ENCODE results near the gene DENND1A.

DENND1A gene

DNA sequence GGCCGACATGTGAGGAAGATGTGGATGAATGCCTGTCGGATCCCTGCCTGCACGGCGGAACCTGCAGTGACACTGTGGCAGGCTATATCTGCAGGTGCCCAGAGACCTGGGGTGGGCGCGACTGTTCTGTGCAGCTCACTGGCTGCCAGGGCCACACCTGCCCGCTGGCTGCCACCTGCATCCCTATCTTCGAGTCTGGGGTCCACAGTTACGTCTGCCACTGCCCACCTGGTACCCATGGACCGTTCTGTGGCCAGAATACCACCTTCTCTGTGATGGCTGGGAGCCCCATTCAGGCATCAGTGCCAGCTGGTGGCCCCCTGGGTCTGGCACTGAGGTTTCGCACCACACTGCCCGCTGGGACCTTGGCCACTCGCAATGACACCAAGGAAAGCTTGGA is 559.8 kb downstream of the DENND1A start:
- DNase-seq (ENCODE audit: low read depth), result no peak

DNA sequence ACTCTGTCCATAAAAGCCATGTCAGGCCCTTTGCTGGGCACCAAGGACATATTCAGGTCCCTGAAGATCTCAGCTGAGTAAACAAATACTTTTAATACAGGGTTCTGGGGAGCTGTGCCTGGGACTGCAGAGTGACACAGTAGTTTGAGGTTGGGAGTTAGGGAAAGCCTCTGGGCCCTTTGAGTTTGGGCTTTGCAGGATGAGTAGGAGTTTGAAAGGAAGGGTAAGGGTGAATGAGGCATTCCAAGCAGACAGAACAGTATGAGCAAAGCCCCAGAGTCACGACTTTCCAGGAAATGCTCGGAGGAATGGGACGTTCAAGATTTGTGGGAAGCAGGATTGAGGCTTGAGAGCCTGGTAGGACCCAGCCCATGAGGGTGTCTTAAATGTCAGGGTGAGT is 560.6 kb downstream of the DENND1A start:
- DNase-seq (ENCODE audit: low read depth), result no peak

- no peak for DNase-seq (ENCODE audit: low read depth)
Observed at GRCh38 chr9:123368536-123369153, 561.3 kb downstream of the DENND1A start.

DNA sequence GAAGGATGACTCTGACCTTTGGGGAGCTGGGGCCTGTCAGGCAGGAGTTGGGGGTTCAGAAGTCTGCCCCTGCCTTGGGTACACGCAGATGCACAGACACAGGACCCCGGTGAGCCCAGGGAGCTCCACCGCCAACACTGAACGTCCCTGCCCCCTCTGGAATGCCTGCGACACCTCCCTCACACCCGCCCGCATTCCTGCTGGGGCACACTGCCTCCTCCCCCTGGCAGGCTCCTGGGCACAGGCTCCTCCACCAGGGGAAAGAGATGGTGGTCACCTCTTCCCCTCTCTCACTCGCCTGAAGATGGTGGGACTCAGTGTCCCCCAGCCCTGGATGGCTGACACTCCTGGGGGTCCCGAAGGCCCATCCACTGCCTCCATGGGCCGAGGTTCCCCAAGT is 561.9 kb downstream of the DENND1A start:
- DNase-seq (ENCODE audit: low read depth), result no peak

DNA sequence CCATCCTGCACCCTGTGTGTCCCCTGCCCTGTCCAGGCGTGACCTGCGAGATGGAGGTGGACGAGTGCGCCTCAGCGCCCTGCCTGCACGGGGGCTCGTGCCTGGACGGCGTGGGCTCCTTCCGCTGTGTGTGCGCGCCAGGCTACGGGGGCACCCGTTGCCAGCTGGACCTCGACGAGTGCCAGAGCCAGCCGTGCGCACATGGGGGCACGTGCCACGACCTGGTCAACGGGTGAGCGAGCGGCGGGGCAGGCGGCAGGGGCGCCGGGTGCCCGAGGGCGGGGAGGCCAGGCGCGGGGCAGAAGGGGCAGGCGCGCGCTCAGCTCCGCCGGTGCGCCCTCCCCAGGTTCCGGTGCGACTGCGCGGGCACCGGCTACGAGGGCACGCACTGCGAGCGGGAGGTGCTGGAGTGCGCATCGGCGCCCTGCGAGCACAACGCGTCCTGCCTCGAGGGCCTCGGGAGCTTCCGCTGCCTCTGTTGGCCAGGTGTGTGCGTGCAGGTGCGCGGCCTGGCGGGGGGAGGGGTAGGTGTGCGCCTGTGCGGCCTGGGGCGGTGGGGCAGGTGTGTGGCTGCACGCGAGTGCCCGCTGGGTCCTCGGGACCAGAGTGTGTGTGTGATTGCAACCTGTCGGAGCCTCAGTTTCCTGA is 563.9 kb downstream of the DENND1A start:
- DNase-seq (ENCODE audit: low read depth), result no peak

GRCh38 chr9:123365287-123365880 is 564.5 kb downstream of the DENND1A start:
- no peak for DNase-seq (ENCODE audit: low read depth)

DNA sequence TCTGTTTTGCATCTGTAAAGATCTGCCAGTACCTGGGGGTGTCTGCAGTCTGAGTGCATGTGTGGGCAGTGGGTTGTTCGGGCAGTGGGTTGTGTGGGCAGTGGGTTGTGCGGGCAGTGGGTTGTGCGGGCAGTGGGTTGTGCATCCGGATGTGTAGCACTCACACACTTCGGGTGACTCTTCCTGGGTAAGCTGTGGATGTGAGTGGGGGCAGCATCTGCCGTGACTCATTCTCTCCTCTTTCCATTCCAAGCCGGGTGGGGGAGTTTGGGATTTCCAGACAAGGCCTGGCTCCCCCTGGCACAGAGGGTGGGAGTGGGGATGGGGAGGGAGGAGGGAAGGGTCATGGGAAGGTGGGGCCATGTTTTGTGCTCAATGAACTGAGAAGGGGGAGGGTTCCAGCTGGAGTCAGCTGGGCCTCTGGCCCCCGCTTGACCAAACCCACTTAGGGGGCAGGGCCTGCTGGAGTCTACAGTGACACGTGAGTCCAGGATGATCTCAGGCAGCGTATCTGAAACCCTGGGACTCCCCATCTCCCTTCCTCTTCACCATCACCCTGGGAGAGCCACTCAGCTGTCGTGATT is 565.6 kb downstream of the DENND1A start:
- DNase-seq (ENCODE audit: low read depth), result no peak

- no peak for DNase-seq (ENCODE audit: low read depth)
Observed at GRCh38 chr9:123362856-123363255, 567.1 kb downstream of the DENND1A start.

GRCh38 chr9:123361731-123362510 is 568.0 kb downstream of the DENND1A start:
- DNase-seq (ENCODE audit: low read depth), result no peak

DNA sequence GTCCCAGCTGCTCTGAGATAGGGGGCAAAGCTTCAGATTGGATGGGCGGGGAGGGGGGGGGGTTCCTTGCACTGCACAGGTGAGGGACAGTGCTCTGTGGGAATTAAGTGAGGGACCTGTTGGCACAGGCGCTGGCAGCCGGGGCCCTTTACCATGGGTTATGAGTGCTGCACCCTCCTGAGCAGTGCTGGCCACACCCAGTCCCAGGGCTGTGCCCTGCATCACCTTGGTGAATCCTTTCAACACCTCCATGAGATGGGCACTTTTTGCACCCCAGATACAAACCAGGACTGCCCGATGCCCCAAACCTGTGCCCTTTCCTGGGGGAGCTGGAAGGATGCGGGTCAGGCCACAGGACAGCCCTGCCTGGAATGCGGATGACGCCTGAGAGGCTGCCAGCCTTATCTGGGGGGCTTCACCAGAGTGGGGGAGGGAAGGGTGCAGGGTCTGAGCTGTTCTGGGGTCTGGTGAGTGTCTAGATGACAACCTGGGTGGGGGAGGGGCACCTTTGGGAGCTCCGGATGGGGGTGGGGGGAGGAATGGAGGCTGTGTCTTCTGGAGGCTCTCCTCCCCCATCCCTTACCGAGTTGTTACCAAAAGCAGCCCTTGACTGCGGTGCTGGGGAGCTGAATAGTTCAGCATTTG is 568.7 kb downstream of the DENND1A start:
- DNase-seq (ENCODE audit: low read depth), result no peak

DNA sequence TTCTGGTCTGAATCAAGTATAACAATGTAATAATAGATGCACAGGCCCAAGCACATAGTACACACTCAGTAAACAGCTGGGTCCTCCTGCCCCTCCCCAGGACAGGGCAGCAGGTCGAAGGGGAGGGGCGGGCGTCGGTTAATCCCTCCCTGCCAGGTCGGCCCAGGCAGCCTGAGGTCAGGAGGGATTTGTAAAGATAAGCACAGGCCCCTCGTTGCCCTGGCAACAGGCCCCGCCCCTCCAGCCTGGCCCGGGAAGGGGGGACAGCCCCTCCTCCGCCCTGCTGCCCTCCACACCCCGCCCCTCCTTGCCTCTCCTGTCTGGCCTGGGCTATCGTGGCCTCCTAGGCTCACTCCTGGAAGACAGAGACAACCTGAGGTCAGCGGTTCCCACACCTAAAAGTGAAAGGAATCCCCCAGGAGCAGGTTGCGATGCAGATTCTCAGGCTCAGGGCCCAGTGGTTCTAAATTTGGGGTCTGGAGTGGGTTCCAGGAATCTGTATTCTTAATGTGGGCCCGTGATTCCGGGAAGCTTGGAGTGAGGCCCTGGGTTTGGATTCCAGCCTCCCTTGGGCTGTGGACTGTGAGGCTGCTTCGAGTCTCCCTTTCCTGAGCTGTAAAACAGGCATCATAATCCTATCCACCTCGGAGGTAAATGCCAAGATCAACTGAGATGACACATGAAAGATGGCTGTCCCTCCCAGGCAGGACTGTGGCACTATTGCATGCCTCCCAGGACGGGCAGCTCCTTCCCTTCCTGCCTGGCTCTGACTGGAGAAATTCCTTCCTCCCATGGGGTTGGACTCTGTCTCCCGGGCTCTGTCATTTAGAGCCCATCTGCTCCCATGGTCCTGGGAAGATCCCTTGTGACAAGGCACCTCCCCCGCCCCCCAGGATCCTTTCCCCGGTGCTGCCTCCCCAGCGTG is 569.5 kb downstream of the DENND1A start:
- no peak for DNase-seq (ENCODE audit: low read depth)

DNA sequence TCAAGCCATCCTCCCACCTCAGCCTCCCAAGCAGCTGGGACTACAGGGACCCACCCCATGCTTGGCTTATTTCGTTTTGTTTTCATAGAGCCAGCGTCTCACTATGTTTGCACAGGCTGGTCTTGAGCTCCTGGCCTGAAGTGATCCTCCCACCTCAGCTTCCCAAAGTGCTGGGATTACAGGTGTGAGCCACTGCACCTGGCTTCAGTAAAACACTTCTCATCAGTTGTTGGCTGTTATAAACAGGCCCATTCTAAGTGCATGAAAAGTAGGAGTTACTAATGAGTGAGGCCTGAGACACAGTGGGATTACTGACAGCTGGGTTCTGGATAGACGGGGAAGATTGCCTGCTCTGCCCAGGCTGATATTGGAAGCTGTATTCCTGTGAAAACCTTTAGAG is 570.4 kb downstream of the DENND1A start:
- DNase-seq (ENCODE audit: low read depth), result no peak

DNA sequence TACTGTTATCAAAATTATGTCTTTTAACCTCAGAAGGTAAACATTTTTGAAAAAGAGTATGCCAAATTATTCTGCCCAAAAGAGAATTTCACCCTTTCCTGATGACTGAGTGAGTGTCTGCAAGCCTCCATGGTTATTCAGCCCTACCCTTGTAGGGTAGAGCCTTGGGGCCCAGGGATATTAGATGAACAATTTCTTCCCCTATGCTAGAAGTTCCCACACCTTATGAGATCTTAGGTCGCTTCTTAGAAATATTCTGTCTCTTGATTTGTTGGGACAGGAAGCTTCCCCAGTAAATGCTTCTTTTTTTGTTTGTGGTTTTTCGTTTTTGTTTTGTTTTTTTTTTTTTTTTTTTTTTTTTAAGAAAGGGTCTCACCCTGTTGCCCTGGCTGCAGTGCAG is 570.8 kb downstream of the DENND1A start:
- no peak for DNase-seq (ENCODE audit: low read depth)

DNA sequence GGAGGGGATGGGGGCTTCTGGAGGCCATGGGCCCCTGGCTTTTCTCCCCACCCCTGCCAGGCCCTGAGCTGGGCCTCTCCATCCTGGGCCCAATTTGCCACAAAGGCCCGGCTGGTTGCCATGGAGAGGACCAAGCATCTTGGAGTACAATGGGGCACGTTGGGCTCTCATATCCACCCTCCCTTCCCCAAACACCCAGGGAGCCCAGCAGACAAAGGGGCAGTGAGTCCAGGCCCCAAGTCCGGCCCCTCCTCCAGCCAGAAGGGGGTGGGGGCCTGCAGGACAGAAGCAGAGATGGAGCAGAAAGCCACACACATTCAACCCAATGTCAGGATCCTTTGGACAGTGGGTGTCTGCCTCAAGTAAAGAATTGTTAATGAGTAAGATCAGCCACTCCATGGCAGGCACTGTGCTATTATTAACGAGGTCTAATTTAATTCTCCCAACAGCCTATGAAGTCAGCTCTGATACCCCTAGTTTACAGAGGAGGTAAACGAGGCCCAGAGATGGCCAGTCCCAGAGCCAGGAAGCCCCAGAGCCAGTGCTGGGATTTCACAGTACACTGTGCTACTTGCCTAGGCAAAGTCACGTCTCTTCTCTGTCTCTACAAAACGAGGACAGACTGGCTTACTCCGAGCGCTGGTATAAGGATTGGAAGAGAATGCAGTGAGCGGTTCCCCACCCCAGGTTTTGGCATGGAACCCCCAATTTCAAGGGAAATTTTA is 571.6 kb downstream of the DENND1A start:
- DNase-seq (ENCODE audit: low read depth), result no peak

GRCh38 chr9:123357743-123358059 is 572.2 kb downstream of the DENND1A start:
- DNase-seq (ENCODE audit: low read depth), result no peak

DNA sequence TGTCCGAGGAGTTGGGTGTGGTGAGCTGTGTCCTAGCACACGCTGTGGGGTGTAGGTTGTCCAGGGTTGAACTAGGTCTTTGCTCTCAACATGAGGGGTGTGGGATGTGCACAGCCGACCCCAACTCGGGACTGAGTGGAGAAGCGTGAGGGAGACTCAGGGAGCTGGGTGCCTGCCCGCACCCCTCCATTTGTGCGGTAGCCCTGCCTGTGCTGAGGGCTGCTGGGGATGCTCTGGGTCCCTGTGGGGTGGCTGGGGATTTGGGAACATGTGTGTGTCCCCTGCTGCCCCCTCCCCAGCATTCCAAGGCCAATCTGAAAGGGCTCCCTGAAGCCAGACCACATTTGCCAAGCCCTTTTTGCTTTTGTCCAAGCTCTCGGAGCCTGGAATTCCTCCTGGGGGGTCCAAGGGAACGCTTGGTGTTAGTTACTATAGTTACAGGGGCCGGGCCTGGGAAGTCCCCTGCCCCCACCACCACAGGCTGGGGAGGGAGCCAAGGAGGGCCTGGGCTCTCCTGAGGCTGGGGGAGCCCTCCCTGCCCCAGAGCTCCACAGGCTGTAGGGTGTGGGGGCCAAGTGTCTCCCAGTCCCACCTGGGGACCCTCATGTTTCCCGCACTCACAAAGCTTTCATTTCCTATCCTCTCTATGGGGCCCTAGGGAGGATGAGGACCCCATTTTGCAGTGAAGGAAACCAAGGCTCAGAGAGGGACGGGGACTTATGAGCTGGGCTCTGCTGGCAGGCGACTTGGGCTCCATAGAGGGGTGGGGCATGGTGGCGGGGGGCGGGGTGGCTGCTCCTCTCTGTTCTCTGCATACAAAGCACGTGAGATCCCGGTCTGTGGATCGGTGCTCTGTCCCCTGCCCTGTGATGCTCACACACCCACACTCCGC is 572.8 kb downstream of the DENND1A start:
- no peak for DNase-seq (ENCODE audit: low read depth)

DNA sequence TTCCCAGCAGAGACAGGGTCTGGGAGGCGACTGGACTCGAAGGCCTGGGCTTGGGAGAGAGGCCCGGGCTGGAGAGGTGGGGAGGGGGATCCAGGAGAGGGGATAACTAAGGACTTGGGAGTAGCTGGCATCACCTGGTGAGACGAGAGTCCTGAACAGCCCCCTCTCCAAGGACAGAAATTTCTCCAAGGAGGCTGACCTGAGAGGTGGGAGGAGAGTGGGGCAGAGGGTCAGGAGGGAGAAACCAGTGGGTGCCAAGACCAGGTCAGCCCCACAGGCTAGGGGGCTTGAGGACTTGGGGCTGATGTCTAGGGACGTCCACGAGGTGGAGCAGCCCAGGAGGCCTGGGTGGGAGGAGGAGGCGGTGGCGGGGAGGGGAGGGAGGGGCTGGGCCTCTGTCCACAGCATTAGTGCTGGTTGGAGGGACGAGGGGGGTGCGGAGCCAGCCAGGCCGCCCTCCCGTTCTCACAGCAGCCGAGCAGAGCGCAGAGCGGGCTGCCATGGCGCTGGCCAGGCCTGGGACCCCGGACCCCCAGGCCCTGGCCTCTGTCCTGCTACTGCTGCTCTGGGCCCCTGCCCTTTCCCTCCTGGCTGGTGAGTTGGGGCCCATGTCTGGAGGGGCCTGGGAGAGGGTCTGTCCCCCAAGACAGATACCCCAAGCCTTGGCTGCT is 574.0 kb downstream of the DENND1A start, which contains the start of gene CRB2:
Gene CRB2, plus strand, starts transcription at position 437 of the 671 bp plus-strand sequence. Its CDS starts 64 bp downstream, at position 501.
- DNase-seq (ENCODE audit: low read depth), result no peak

- DNase-seq (ENCODE audit: low read depth), result no peak
Observed at GRCh38 chr9:123354806-123355508, 575.0 kb downstream of the DENND1A start.

Measured in fibroblast of the conjunctiva (primary cell).